ENCODE results near the gene ITGB3BP.
"Not testable (repeated sequence)": the region's sequence is repeated elsewhere in the genome, so short reads cannot be mapped to it uniquely, and the experiment has no call there.

ITGB3BP gene

GRCh38 chr1:63423649-63424048, 99.4 kb downstream of the ITGB3BP start:
- no peak for TF ChIP-seq CTCF (IDR thresholded peaks at IDR 0.05; ENCODE audit: control extremely low read depth, extremely low read depth, low read depth, missing control alignments)
- POLR2A ChIA-PET: no interaction called here
- DNase-seq (ENCODE audit: extremely low spot score): no peak
- CTCF ChIA-PET: no interaction called here

- DNase-seq (ENCODE audit: extremely low spot score); POLR2A ChIA-PET: not testable (repeated sequence)
- CTCF ChIA-PET: interaction anchor here (1.4 kb wide), 1 partner anchor 15 kb away, joined by 3 read pairs; no protein-coding TSS in a partner anchor
Measured at GRCh38 chr1:63420746-63421145, 102.3 kb downstream of the ITGB3BP start.

GRCh38 chr1:63418101-63418500, 104.9 kb downstream of the ITGB3BP start:
- CTCF ChIA-PET: no interaction called here
- no peak for TF ChIP-seq CTCF (IDR thresholded peaks at IDR 0.05; ENCODE audit: control extremely low read depth, extremely low read depth, low read depth, missing control alignments)
- POLR2A ChIA-PET: no interaction called here
- DNase-seq (ENCODE audit: extremely low spot score): no peak

GRCh38 chr1:63414691-63415365, 108.2 kb downstream of the ITGB3BP start:
- CTCF ChIA-PET: interaction anchor here (0.7 to 1.4 kb wide), 3 partner anchors 10 to 97 kb away, joined by 3 to 4 read pairs (median 3); no protein-coding TSS in a partner anchor
- POLR2A ChIA-PET: no interaction called here
- TF ChIP-seq CTCF (IDR thresholded peaks at IDR 0.05; ENCODE audit: control extremely low read depth, extremely low read depth, low read depth, missing control alignments): no peak
- no peak for DNase-seq (ENCODE audit: extremely low spot score)

- POLR2A ChIA-PET: no interaction called here
- TF ChIP-seq CTCF (IDR thresholded peaks at IDR 0.05; ENCODE audit: control extremely low read depth, extremely low read depth, low read depth, missing control alignments): no peak
- CTCF ChIA-PET: interaction anchor here (0.9 to 1.7 kb wide), 2 partner anchors 9 to 67 kb away, joined by 3 to 6 read pairs; no protein-coding TSS in a partner anchor
- no peak for DNase-seq (ENCODE audit: extremely low spot score)
Measured at GRCh38 chr1:63413394-63413793, 109.6 kb downstream of the ITGB3BP start.

GRCh38 chr1:63411066-63411465, 112.0 kb downstream of the ITGB3BP start:
- TF ChIP-seq CTCF (IDR thresholded peaks at IDR 0.05; ENCODE audit: control extremely low read depth, extremely low read depth, low read depth, missing control alignments): no peak
- ChIA-PET CTCF (interaction anchor here (0.8 to 1.7 kb wide), 4 partner anchors 30 to 86 kb away, joined by 3 to 4 read pairs (median 4); partner anchors contain the start of gene ALG6), POLR2A (no interaction called here)
- DNase-seq (ENCODE audit: extremely low spot score): no peak

GRCh38 chr1:63408331-63408730, 114.7 kb downstream of the ITGB3BP start:
- no peak for DNase-seq (ENCODE audit: extremely low spot score)
- CTCF ChIA-PET: no interaction called here
- no peak for TF ChIP-seq CTCF (IDR thresholded peaks at IDR 0.05; ENCODE audit: control extremely low read depth, extremely low read depth, low read depth, missing control alignments)
- POLR2A ChIA-PET: no interaction called here

All from GM10248 (cell line).